Loucy (cell line): ENCODE measurements around the gene TBCCD1.

Experiments used
- EZH2phosphoT487 ChIP-seq: fragments of 200-600 bp; IDR thresholded peaks from 2 replicates; pipeline ENCODE4 v1.6.1; 2018; ENCODE audit warnings: antibody characterized with exemption, mild to moderate bottlenecking, moderate library complexity, borderline replicate concordance
- TF ChIP-seq, protein P1 (sequence below): fragments of 200-600 bp; sonication (generic); conservative IDR thresholded peaks from 2 replicates; pipeline ENCODE4 v1.5.1; 2014; ENCODE audit warnings: mild to moderate bottlenecking, antibody characterized with exemption, low read length

DNA sequence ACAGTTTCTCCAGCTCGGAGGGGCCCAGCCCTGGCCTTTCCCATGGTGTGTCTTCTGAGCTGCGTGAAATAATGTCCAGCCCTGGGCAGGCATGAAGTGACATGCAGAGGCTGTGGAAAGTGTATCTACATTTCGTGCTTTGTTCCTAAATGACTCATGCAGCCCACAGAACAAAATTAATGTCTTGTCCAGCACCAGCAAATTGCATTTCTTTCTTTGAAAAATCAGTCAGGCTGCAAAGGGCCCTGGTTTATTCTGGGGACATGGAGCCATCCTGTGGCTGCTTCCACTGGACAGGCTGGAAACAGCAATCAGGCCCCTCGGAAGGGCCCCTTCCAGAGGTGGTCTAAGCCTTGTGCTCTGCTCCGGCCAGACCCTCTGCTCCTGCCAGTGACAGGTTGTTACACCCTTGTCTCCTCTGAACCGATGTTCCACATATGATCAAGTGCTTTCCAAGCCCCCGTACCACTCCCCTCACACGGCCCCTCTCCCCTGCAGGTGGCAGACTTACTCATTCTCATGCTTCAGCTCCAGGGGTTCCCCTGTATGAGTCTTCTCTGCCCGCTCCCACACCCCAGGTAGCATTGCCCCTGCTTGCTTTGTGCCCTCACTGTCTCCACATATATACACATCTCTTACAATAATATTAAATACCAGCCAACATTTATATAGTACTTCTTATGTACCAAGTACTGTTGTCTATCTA is 56.6 kb downstream of the TBCCD1 start:
- TF ChIP-seq EZH2phosphoT487 = no peak
- TF ChIP-seq, protein P1, sequence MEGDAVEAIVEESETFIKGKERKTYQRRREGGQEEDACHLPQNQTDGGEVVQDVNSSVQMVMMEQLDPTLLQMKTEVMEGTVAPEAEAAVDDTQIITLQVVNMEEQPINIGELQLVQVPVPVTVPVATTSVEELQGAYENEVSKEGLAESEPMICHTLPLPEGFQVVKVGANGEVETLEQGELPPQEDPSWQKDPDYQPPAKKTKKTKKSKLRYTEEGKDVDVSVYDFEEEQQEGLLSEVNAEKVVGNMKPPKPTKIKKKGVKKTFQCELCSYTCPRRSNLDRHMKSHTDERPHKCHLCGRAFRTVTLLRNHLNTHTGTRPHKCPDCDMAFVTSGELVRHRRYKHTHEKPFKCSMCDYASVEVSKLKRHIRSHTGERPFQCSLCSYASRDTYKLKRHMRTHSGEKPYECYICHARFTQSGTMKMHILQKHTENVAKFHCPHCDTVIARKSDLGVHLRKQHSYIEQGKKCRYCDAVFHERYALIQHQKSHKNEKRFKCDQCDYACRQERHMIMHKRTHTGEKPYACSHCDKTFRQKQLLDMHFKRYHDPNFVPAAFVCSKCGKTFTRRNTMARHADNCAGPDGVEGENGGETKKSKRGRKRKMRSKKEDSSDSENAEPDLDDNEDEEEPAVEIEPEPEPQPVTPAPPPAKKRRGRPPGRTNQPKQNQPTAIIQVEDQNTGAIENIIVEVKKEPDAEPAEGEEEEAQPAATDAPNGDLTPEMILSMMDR = peak; percentile 53
